NCI-H460 (cell line): ENCODE data around the gene LARGE2. TPM values are rescaled to one million over a fixed set of nuclear protein-coding genes. Genes with fewer than 3 reads are reported as not detected.
A peak's percentile ranks its signal among the peaks of the same experiment; 100 is the strongest.
"Not testable (repeated sequence)": the region's sequence is repeated elsewhere in the genome, so short reads cannot be mapped to it uniquely, and the experiment has no call there.

ENCODE experiments used
- DNase-seq: peaks from one replicate; pipeline ENCODE4 v3.0.0-alpha.2; 2016; ENCODE audit warnings: low read depth; ENCODE audit errors: extremely low read depth
- total RNA-seq: library from RNA; depleted of rRNA; stranded (reverse); fragments of >200 nt; shearing (Covaris generic); gene quantifications from 2 replicates; pipeline ENCODE4 v1.2.3, GENCODE V29; 2014

Gene LARGE2
- total RNA-seq, 1 experiment from 2014 or later = 0.30 TPM

- no peak for DNase-seq
Measured at GRCh38 chr11:45895553-45896259, 26.8 kb upstream of the LARGE2 start.

GRCh38 chr11:45896422-45896984 lies 26.0 kb upstream of the LARGE2 start:
- no peak for DNase-seq

- DNase-seq = no peak
Measured at GRCh38 chr11:45897556-45897955, 24.9 kb upstream of the LARGE2 start.

- no peak for DNase-seq
Measured at GRCh38 chr11:45899086-45899447, 23.4 kb upstream of the LARGE2 start.

GRCh38 chr11:45899448-45900174 lies 22.8 kb upstream of the LARGE2 start:
- peak; percentile 38 for DNase-seq

- not testable (repeated sequence) for DNase-seq
Measured at GRCh38 chr11:45900175-45900800, 22.2 kb upstream of the LARGE2 start.

- DNase-seq = no peak
Measured at GRCh38 chr11:45900916-45901617, 21.4 kb upstream of the LARGE2 start.

- DNase-seq = no peak
Measured at GRCh38 chr11:45901626-45902025, 20.8 kb upstream of the LARGE2 start.

- no peak for DNase-seq
Measured at GRCh38 chr11:45902452-45903380, 19.7 kb upstream of the LARGE2 start.

- DNase-seq = no peak
Measured at GRCh38 chr11:45904309-45904915, 18.0 kb upstream of the LARGE2 start.

GRCh38 chr11:45905095-45905494 lies 17.4 kb upstream of the LARGE2 start:
- DNase-seq = no peak

- not testable (repeated sequence) for DNase-seq
Measured at GRCh38 chr11:45905576-45905975, 16.9 kb upstream of the LARGE2 start.

GRCh38 chr11:45906096-45906682 lies 16.3 kb upstream of the LARGE2 start:
- no peak for DNase-seq

GRCh38 chr11:45906965-45907611 lies 15.4 kb upstream of the LARGE2 start, which contains the start of gene FREY1:
TSS of gene FREY1 (minus strand) at chr11:45907271. CDS start at chr11:45907245, 26 bp downstream.
- DNase-seq = no peak

- no peak for DNase-seq
Measured at GRCh38 chr11:45907911-45908370, 14.5 kb upstream of the LARGE2 start.

- no peak for DNase-seq
Measured at GRCh38 chr11:45909594-45910475, 12.6 kb upstream of the LARGE2 start.

GRCh38 chr11:45910623-45911022 lies 11.8 kb upstream of the LARGE2 start:
- DNase-seq = no peak
